GM18867 (cell line): ENCODE measurements around the gene WSCD1.

Experiments used
- ATAC-seq: cut with Tn5 transposase; IDR thresholded peaks from one replicate; pipeline ENCODE4 v1.9.1; 2021; ENCODE audit warnings: mild to moderate bottlenecking, moderate library complexity; ENCODE audit not compliant: unreplicated experiment

WSCD1 gene

DNA sequence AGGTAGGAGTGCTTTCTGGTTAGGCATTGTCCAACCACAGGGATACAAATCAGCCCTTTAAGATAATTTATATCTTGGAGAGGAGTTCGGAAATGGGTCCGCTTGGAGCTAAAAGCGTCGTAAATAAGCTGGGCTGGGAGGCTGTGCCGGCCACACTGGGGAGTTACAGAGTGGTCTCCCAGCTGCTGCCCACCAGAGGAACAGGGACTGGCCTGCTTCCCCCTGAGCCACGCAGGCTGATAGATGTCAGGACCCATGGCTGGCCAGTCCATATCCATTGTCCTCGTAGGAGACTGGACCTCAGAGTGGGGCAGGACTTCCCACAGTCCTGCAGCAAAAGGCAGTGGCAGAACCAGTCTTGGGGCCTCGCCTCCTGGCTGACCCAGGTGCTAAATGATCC, 12.6 kb upstream of the WSCD1 start:
- ATAC-seq: no peak

DNA sequence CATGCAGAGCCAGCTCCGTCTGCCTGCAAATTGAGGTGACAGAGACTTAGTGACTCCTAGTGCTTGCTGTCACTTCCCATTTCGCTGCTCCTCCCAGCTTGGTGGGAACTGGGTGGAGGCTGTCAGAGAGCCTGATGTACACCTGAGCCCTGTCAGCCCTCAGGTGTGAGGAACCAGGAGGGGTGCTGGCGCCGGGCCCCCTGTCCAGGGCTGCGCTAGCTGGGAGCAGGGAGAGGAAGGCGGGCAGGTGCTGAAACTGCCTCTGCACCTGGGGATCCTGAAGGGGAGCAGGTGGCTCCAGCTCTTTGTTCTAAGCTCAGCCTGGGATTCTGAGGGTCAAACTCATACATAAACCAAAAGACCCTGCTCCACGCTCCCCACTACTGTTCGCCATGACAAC, 10.8 kb upstream of the WSCD1 start:
- no peak for ATAC-seq

DNA sequence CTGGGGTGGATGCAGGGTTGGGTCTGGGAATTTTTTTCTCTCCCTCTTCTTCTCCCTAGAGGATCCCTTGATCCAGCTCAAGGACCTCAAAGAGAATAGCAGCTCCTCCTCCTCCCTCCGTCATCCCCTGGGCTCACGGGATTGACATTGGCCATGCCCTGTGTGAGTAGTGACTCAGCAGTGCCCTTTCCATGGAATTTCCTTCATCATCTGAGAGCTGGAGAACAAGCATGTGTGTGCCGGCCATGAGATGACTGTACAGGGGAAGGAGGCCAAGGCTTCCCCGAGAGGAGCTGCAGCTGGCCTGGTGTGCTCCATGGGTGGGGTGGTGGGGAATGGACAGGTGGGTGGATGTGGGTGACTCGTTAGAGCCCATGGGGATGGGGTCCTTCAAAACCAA, 8.9 kb upstream of the WSCD1 start:
- no peak for ATAC-seq

DNA sequence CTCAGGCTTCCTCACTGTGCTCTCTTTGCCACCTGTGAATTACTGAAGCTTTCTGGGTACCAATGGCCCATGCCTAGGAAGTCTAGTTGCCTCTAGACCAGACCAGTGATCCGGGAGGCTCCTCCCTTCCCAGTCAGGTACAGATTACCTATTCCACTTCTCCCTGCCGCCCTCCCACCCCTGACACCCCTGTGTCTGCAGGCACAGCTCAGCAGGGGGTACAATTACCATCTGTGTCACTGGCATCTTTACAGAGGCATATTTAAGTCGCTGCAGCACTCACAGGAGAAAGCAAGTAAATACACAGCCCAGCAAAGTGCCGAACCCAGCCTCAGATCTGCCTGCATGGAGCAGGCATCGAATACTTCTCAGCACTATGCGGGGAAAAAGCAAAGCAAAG, 5.3 kb upstream of the WSCD1 start:
- no peak for ATAC-seq

DNA sequence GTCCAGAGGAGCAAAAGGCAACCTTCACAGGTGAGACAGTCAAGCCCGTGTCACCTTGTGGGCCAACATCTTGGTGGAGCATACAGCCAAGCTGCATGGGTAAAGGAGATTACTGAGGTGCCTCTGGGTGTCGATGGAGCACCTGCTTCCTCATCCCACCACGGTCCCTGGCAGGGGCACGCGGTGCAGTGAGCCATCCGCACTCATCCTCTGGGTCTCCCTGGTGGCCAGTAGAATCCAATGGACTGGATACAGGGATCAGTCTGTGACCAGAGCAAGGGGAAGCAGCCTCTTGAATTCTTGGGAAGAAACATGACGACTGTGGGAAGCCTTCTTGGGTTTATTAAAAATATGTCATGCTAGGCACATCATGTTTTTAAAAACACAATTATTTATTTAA, 4.8 kb upstream of the WSCD1 start:
- ATAC-seq: no peak

DNA sequence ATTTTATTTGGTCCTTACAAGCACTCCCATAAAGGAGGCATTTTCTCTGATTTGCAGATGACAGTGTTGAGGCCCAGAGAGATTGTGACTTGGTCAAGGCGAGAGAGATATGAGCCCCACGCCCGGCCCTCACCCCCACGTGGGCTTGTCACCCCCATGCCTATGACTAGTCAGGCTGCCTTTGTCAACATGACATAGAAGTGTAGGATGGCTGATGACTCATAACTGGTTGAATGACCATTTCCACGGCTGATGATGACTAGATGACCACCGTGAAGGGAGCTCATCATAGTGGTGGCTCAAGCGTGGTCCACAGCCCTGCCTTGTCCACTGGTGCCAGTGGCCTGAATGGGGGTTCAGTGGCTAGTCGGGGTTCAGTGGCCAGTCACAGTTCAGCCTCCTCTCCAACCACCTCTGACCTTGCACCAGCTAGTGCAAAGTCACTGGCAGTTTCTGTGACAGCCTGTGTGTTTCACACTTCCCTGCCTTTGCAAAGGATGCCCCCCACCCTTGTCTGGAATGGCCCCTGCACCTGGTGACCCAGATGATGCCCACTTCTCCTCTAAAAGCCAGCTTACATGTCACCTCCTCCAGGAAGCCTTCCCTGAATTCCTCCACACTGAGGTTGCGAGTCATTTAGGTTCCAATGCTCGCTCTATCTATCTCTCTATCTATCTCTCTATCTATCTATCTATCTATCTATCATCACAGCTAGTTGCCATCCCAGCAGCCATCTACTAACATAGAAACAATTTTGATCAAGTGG, 3.8 kb upstream of the WSCD1 start:
- no peak for ATAC-seq

DNA sequence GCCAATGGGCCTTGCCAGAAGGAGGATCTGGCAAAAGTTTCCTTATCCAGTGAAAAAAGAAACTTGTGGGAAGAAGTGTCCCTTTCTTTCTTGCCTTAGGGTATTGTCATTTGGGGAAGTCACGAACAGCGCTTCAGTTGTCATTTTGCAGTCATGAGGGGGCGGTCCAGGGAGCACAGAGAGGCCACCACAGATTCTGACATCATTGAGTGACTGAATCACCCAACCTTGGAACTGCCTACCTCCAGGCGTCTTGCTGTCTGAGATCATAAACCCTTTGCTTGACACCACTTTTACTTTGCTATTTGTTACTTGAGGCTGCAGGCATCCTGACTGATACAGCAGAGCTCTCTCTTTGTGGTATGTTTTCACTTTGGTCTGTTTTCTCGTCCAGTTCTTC, 3.1 kb upstream of the WSCD1 start:
- no peak for ATAC-seq

DNA sequence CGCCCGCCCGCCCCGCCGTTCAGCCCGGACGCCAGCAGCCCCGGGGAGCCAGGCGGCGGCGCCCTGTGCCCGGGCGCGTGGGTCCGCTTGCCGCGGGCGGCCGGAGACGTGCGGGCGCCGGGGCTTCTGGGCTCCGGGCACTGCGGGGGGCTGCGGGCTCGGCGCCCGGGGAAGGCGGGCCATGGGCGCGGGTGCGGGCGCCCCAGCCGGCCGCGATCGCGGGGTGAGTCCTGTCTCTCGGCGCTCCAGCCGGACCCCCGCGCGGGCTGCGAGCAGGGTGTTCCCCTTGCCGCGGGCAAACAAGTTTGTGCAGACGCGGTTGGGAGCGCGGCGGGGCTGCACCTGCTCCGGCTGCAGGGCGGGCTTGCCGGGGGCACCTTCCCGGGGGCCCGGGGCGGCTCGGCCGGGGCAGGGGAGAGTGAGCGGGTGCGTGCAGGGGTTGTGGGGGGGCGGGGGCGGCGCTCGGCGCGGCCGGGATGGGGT, 292 bp downstream of the WSCD1 start:
- ATAC-seq: no peak

DNA sequence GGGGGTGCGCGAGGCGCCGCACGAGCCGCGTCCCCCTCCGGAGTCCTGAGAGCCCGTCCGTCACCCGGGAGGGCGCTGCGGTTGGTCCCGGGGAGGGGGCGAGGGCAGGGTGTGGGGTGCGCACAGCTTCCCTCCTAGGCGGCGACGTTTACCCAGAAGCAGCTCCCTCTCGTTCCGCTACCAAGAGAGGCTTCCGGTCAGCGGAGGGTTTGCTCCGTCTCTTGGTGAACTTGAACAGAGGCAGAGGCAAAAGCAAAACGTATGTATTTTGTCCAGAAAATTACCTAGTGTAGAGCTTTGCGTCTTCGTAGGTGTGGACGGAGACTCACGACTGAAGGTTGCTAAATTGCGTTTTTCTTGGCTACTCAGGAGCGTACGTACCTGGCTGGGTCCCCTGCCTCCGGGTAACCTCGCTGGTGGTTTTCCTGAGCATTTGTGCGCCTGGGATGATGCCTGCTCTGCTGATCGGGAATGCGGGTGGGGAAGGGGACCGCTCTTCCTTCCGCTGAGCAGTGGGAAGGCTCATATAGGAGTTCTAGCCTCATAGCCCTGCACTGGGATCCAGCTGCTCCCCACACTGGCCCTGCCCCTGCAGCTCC, 833 bp downstream of the WSCD1 start:
- no peak for ATAC-seq

DNA sequence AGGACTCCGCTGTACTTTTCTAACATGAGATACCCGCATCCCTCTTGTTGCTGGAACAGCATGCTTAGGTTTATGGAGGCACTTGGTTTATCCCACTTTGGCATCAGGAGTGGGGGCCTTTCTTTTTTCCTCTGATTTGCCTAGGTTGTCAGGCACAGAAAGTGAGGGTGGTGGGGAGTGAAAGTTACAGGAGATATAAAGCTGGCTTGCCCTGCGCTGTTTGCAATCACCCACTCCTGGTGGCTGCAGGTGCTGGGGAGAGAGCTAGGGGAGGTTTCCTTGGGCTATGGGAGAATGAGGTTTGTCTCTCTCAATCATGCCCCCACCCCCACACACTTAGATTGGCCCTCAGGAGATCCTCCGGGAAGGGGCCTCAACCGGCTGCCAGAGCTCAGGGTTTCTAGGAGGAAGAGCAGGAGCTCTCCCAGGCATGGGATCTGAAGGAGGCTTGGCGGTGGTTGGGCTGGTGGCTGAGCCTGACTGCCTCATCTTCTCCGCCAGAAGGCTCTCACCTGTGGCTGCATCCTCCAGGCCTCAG, 1.4 kb downstream of the WSCD1 start:
- no peak for ATAC-seq

DNA sequence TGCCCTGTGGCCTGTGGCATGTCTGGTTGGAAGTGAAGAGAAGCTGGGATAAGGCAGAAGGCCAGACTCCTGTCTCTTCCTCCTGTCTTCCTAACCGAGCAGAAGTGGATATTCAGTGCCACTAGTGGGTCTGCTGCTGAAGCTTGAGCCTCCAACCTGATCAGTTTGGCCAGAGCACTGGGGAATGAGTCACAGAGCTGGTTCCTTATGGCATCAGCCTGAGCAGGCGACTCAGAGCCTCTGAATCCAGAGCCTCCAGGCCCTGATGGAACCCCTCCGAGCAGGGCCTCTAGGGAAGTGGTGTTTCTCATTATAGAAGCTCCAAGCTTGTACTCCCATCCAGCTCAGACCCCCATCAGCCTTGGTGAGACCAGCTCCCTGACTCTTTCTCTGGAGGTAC, 2.0 kb downstream of the WSCD1 start:
- ATAC-seq: no peak

DNA sequence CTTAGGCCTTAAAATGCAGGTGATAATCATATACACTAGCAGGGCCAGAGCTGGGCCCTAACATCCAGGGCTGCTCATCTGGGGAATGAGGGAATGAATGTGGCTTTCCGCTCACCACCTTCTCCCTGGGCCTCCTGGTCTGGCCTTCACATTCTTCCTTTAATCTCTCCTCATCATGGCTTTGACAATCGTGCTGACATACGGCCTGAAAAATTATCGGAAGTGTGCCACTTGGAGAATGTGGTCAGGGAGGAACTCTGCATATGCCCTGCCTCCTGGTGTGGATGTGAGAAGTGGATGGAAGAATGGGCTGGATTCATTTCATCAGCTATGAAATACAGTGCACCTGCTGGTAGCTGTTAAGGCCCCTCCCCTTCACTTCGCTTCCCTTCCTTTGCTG, 2.4 kb downstream of the WSCD1 start:
- ATAC-seq: no peak

DNA sequence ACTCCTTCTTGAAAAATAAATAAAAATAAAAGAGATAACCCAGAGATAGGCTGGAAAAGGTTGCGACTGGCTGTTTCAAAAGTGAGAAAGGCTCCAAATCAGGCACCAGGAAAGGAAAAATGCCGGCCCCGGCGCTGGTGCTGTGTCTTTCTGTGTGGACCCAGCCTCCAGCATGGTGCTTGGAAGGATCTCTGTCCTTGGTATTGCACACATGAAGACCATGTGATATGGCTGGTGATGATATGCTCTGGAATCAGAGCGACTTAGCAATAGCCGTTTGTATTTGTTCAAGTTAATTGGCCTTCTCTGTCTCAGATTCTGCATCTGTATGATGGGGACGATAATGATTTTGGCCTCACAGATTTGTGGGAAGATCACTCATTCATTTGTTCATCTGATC, 3.4 kb downstream of the WSCD1 start:
- no peak for ATAC-seq

DNA sequence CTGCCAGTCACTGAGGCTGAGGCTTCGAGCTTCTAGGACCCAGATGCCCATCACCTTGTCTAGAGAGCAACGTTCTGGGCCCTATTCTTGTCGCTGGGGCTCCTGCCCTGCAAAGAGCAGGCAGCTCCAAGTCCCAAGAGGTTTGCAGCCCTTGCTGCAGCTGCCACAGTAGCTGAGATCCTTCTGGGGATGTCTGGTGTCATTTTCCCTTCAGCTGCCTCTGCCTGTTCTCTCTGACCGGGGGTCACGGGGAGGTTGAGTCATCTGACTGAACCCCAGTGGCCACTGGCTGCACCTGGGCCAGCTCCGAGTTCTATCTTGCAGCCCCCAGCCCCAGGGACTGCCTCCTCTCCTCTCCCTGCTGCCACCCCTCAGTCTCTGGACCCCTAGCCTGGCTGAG, 4.9 kb downstream of the WSCD1 start:
- no peak for ATAC-seq

DNA sequence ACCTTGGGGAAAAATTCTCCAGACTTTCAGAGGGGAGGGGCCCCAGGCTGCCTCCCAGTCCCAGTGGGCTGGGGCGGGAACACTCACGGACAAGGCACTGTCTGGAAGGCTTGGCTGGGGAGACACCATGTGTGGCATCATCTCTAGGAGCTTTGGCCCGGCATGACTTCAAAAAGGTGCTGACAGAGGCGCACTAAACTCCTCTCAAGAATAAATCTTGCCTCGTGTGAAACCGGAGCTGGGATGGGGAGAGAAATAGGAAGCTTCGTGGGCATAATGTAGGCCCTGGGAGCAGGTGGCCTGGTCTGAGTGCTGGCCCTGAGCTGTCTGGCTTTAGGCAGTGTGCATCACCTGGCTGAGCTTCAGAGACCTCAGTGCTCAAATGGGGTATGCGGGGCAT, 5.7 kb downstream of the WSCD1 start:
- no peak for ATAC-seq

DNA sequence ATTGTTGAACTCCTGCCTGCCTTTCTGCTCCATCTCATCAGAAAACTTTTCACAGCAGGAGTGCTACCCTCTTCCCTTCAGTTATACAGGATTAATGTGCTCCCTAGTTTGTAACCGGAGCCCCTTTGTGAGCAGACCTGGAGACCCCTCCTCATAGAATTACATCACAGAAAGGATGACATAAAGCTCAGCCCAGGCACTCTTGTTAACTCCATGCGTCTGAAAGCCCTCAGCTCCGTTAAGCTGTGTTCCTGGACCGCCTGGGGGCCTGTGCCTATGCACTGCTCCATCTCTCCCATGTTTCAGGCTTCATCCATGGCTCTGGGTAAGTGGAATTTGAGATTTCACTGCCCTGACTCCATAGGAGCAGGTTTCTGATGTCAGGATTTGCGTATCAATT, 7.6 kb downstream of the WSCD1 start:
- no peak for ATAC-seq

DNA sequence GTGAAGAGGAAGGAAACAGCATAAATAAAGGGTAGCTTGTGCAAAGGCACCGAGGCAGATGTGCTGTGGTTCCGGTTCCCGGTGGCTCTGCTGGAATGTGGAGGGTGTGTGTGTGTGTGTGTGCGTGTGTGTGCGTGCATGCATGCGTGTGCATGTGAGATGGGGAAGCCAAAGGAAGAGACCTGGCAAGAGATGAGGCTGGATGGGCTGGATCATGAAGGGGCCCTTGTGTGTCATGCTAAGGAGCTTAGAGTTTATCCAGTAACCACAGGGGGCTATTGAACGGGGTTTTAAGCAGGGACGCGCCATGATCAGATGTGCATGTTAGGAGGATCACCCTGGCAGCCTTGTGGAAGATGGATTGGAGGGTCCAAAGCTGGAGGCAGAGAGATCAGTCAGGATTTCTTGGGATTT, 8.3 kb downstream of the WSCD1 start:
- no peak for ATAC-seq

DNA sequence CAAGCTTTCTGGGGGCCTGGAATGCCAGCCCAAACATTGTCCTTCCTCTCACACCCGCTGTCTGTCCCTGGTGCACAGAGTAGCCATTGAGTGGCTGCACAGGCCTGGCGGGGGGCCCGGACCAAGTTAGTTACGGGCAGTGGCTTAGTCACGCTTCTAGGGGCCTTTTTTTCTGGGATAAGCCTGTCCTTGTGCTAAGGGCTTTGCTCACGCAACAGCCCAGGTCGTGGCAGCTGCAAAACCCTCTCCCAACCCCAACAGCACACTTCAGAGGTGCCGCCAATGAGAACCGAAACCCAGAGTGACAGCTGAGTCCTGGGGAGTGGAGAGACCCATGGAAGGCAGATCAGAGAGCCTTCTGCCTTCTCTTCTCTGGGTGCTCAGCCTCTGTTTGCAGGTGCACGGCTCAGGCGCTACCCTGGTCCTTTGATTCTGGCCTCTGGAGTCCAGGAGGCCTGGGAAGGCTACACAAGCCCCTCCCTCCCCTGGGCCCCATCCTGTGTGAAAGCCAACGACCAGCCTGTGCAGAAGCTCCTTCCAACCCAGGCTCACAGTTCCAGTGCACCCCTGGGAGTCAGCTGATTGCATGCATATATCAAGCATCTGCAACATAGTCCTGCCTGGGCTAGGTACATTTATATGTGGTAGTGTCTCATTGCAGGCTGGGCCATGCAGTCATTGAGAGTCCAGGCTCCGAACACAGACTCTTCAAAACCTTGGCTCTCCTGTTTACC, 9.1 kb downstream of the WSCD1 start:
- no peak for ATAC-seq

DNA sequence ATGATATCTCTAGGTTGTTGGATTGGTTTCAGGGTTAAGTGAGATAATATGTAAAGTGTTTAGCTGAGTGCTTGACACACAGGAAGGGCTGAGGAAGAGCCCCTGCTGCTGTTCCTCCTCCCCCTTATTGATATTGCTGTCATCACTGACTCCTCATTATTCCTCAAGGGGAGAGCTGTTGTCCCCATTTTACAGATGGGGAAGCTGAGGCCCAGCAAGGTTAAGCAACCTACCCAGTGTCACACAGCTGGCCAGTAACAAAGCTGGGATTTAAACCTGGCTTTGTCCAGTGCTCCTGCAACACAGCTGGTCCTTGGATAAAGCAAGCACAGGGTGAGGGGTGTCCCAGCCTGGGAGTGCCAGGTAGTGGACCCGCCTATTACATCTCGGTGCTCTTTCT, 9.8 kb downstream of the WSCD1 start:
- ATAC-seq: no peak

DNA sequence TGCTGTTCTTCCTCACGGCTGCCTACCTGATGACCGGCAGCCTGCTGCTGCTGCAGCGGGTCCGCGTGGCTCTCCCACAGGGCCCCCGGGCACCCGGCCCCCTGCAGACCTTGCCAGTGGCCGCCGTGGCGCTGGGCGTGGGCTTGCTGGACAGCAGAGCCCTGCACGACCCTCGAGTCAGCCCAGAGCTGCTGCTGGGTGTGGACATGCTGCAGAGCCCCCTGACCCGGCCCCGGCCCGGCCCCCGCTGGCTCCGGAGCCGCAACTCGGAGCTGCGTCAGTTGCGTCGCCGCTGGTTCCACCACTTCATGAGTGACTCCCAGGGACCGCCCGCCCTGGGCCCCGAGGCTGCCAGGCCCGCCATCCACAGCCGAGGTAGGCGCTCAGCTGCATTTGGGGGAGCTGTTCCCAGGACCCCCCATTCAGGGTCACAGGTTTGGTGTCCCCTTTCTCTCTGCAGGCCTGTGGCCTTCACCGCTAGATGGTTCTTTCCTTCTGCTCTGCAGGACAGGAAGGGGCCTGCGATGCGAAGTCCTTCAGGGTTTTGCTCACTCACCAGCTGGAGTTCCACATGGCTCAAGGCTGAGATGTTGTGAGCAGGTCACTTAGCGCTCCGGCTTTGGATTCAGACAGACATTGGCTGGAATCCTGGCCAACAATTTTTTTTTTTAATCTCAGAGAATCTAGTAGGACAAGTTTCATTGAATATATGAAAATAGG, 10.7 kb downstream of the WSCD1 start:
- ATAC-seq: no peak

DNA sequence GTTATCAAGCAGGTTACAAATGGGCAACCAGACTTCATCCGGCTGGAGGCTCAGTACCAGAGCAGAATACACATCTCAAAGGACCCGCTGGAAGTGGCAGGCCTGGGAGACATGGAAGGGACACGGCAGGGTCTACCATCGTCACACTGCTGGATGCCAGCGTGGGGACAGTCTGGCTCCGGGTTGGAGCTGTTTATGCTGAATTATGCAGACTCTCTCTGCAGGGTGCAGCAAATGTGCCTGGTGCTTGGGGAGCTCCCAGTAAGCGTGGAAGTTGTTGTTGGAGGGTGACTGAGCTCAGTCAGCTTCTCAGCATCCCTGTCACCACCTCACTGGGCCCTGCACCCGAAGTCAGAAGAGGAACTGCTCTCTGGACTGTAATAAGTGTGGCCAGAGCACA, 12.2 kb downstream of the WSCD1 start:
- no peak for ATAC-seq
